ENCODE data around the gene USP17L21. TPM values are rescaled to one million over a fixed set of nuclear protein-coding genes. Genes with fewer than 3 reads are reported as not detected.
"Not testable (repeated sequence)": the region's sequence is repeated elsewhere in the genome, so short reads cannot be mapped to it uniquely, and the experiment has no call there.

USP17L21 gene
- not detected for total RNA-seq

GRCh38 chr4:9262572-9262971, at the start of gene USP17L21:
USP17L21 (plus strand) TSS chr4:9262872; CDS start chr4:9262872, 0 bp downstream.
- DNase-seq; H3K4me1 ChIP-seq; intact Hi-C loops (cut with DNase I); H3K27me3 ChIP-seq; H3K27ac ChIP-seq; H3K9me3 ChIP-seq; H3K4me3 ChIP-seq; H3K36me3 ChIP-seq: not testable (repeated sequence)
- no CpG with 5 or more reads among the region's 13 CpGs for WGBS, 2 donors

DNA sequence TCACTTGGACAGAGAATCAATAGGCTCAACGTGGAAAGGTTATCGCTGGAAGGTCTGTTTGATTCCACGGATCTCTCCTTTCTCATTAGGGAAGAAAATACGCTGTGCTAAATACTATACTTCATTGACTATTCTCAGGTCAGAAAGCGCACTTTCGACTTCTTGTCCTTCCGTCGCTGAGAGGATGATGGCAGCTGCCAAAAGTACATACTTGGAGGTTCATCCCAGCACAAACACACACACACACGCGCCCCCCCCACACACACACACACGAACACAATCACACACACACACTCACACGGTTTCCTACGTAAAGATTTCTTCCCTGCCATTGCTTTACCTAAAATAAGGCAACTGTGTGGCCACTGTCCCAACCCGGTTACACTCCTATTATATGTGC, 48.0 kb upstream of the USP17L21 start:
- H3K27ac ChIP-seq; intact Hi-C loops (cut with DNase I); H3K4me3 ChIP-seq; H3K4me1 ChIP-seq; H3K9me3 ChIP-seq; H3K36me3 ChIP-seq; DNase-seq; H3K27me3 ChIP-seq: not testable (repeated sequence)
- WGBS, 2 donors, result 76 to 92% methylated on average over 7 to 10 of the region's 14 CpGs

DNA sequence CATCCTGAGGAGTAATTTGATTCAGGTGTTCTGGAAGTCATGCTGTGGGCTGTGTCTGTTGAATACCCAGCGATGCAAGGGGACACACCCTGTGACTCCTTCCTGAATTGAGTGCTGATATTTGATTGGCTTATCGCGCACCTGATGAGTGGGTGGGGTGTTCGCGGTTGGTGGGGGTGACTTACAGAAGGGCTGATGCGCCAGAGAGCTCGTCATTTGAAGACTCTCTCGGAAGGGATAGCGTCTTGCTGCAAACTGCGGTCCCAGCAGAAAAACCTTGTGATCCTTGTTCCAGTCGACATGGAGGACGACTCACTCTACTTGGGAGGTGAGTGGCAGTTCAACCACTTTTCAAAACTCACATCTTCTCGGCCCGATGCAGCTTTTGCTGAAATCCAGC, 47.6 kb upstream of the USP17L21 start, which contains the start of gene USP17L11:
Gene USP17L11, plus strand, starts transcription at position 301 of the 400 bp plus-strand sequence. Its CDS starts 0 bp downstream, at position 301.
- H3K27me3 ChIP-seq; H3K4me1 ChIP-seq; intact Hi-C loops (cut with DNase I); H3K9me3 ChIP-seq; H3K27ac ChIP-seq; H3K4me3 ChIP-seq; DNase-seq; H3K36me3 ChIP-seq: not testable (repeated sequence)
- WGBS, 2 donors, result no CpG with 5 or more reads among the region's 14 CpGs

- H3K4me3 ChIP-seq; H3K27me3 ChIP-seq; H3K9me3 ChIP-seq; H3K27ac ChIP-seq; DNase-seq; intact Hi-C loops (cut with DNase I); H3K4me1 ChIP-seq; H3K36me3 ChIP-seq: not testable (repeated sequence)
- WGBS, 2 donors, result no CpG with 5 or more reads among the region's 13 CpGs
Observed at GRCh38 chr4:9219852-9220251, 42.8 kb upstream of the USP17L21 start, which contains the start of gene USP17L12. USP17L12 (plus strand) TSS chr4:9220152; CDS start chr4:9220152, 0 bp downstream.

GRCh38 chr4:9224596-9224995, 38.1 kb upstream of the USP17L21 start, which contains the start of gene USP17L13:
USP17L13 (plus strand) TSS chr4:9224896; CDS start chr4:9224896, 0 bp downstream.
- H3K4me1 ChIP-seq, result not testable (repeated sequence)

DNA sequence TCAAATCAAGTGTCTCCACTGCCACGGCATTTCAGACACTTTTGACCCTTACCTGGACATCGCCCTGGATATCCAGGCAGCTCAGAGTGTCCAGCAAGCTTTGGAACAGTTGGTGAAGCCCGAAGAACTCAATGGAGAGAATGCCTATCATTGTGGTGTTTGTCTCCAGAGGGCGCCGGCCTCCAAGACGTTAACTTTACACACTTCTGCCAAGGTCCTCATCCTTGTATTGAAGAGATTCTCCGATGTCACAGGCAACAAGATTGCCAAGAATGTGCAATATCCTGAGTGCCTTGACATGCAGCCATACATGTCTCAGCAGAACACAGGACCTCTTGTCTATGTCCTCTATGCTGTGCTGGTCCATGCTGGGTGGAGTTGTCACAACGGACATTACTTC, 32.4 kb upstream of the USP17L21 start:
- H3K4me3 ChIP-seq; H3K4me1 ChIP-seq; H3K9me3 ChIP-seq; DNase-seq; H3K27me3 ChIP-seq; H3K27ac ChIP-seq; intact Hi-C loops (cut with DNase I); H3K36me3 ChIP-seq: not testable (repeated sequence)
- WGBS, 2 donors, result 87% methylated on average over 4 of the region's 8 CpGs; no CpG with 5 or more reads in 1 of the 2 donors

More at GRCh38 chr4:9224596-9224995, 38.1 kb upstream of the USP17L21 start, which contains the start of gene USP17L13:
- no CpG with 5 or more reads among the region's 14 CpGs for WGBS, 2 donors
- intact Hi-C loops (cut with DNase I); H3K9me3 ChIP-seq; H3K36me3 ChIP-seq; H3K27ac ChIP-seq; H3K4me3 ChIP-seq; H3K27me3 ChIP-seq; DNase-seq: not testable (repeated sequence)

DNA sequence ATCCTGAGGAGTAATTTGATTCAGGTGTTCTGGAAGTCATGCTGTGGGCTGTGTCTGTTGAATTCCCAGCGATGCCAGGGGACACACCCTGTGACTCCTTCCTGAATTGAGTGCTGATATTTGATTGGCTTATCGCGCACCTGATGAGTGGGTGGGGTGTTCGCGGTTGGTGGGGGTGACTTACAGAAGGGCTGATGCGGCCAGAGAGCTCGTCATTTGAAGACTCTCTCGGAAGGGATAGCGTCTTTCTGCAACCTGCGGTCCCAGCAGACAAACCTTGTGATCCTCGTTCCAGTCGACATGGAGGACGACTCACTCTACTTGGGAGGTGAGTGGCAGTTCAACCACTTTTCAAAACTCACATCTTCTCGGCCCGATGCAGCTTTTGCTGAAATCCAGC, 28.6 kb upstream of the USP17L21 start, which contains the start of gene USP17L15:
Gene USP17L15, plus strand, starts transcription at position 301 of the 400 bp plus-strand sequence. Its CDS starts 0 bp downstream, at position 301.
- H3K36me3 ChIP-seq; H3K9me3 ChIP-seq; H3K27me3 ChIP-seq; DNase-seq; H3K27ac ChIP-seq; H3K4me3 ChIP-seq; intact Hi-C loops (cut with DNase I); H3K4me1 ChIP-seq: not testable (repeated sequence)
- WGBS, 2 donors, result no CpG with 5 or more reads among the region's 15 CpGs

DNA sequence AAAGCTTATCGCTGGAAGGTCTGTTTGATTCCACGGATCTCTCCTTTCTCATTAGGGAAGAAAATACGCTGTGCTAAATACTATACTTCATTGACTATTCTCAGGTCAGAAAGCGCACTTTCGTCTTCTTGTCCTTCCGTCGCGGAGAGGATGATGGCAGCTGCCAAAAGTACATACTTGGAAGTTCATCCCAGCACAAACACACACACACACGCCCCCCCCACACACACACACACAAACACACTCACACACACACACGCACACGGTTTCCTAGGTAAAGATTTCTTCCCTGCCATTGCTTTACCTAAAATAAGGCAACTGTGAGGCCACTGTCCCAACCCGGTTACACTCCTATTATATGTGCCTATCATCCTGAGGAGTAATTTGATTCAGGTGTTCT, 24.2 kb upstream of the USP17L21 start:
- intact Hi-C loops (cut with DNase I); H3K4me3 ChIP-seq; H3K27ac ChIP-seq; H3K4me1 ChIP-seq; H3K27me3 ChIP-seq; H3K36me3 ChIP-seq; DNase-seq; H3K9me3 ChIP-seq: not testable (repeated sequence)
- WGBS, 2 donors, result no CpG with 5 or more reads among the region's 12 CpGs

DNA sequence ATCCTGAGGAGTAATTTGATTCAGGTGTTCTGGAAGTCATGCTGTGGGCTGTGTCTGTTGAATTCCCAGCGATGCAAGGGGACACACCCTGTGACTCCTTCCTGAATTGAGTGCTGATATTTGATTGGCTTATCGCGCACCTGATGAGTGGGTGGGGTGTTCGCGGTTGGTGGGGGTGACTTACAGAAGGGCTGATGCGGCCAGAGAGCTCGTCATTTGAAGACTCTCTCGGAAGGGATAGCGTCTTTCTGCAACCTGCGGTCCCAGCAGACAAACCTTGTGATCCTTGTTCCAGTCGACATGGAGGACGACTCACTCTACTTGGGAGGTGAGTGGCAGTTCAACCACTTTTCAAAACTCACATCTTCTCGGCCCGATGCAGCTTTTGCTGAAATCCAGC, 19.1 kb upstream of the USP17L21 start, which contains the start of gene USP17L17:
Gene USP17L17, plus strand, starts transcription at position 301 of the 400 bp plus-strand sequence. Its CDS starts 0 bp downstream, at position 301.
- WGBS, 2 donors, result 98% methylated on average over 7 of the region's 14 CpGs; no CpG with 5 or more reads in 1 of the 2 donors
- H3K4me1 ChIP-seq; DNase-seq; intact Hi-C loops (cut with DNase I); H3K36me3 ChIP-seq; H3K27me3 ChIP-seq; H3K27ac ChIP-seq; H3K9me3 ChIP-seq; H3K4me3 ChIP-seq: not testable (repeated sequence)

GRCh38 chr4:9247953-9248680, 14.6 kb upstream of the USP17L21 start, which contains the start of gene USP17L18:
USP17L18 (plus strand) TSS chr4:9248630; CDS start chr4:9248630, 0 bp downstream.
- H3K27me3 ChIP-seq; intact Hi-C loops (cut with DNase I); H3K36me3 ChIP-seq; H3K4me3 ChIP-seq; H3K4me1 ChIP-seq; H3K27ac ChIP-seq; DNase-seq; H3K9me3 ChIP-seq: not testable (repeated sequence)
- 84% methylated on average over 11 to 12 of the region's 26 CpGs for WGBS, 2 donors

- H3K36me3 ChIP-seq; H3K9me3 ChIP-seq; H3K4me3 ChIP-seq; H3K4me1 ChIP-seq; intact Hi-C loops (cut with DNase I); DNase-seq; H3K27me3 ChIP-seq; H3K27ac ChIP-seq: not testable (repeated sequence)
- no CpG with 5 or more reads among the region's 13 CpGs for WGBS, 2 donors
Observed at GRCh38 chr4:9253078-9253477, 9.6 kb upstream of the USP17L21 start, which contains the start of gene USP17L19. USP17L19 (plus strand) TSS chr4:9253378; CDS start chr4:9253378, 0 bp downstream.

- H3K4me3 ChIP-seq; H3K36me3 ChIP-seq; H3K9me3 ChIP-seq; H3K27me3 ChIP-seq; H3K4me1 ChIP-seq; DNase-seq; H3K27ac ChIP-seq; intact Hi-C loops (cut with DNase I): not testable (repeated sequence)
- WGBS, 2 donors, result no CpG with 5 or more reads among the region's 15 CpGs
Observed at GRCh38 chr4:9257824-9258223, 4.8 kb upstream of the USP17L21 start, which contains the start of gene USP17L20. USP17L20 (plus strand) TSS chr4:9258124; CDS start chr4:9258124, 0 bp downstream.

DNA sequence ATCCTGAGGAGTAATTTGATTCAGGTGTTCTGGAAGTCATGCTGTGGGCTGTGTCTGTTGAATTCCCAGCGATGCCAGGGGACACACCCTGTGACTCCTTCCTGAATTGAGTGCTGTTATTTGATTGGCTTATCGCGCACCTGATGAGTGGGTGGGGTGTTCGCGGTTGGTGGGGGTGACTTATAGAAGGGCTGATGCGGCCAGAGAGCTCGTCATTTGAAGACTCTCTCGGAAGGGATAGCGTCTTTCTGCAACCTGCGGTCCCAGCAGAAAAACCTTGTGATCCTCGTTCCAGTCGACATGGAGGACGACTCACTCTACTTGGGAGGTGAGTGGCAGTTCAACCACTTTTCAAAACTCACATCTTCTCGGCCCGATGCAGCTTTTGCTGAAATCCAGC, 4.6 kb downstream of the USP17L21 start, which contains the start of gene USP17L22:
Gene USP17L22, plus strand, starts transcription at position 301 of the 400 bp plus-strand sequence. Its CDS starts 0 bp downstream, at position 301.
- H3K4me1 ChIP-seq; DNase-seq; intact Hi-C loops (cut with DNase I); H3K27ac ChIP-seq; H3K4me3 ChIP-seq; H3K36me3 ChIP-seq; H3K27me3 ChIP-seq; H3K9me3 ChIP-seq: not testable (repeated sequence)
- no CpG with 5 or more reads among the region's 15 CpGs for WGBS, 2 donors

Data from esophagus squamous epithelium (tissue), 5 donors.